GM19240 (cell line): ENCODE measurements around the gene LYPD8.
"Not testable (repeated sequence)": the region's sequence is repeated elsewhere in the genome, so short reads cannot be mapped to it uniquely, and the experiment has no call there.

Experiments
- DNase-seq: peaks from one replicate; pipeline ENCODE4 v3.0.0; 2011; ENCODE audit warnings: low spot score; ENCODE audit not compliant: insufficient read length

The LYPD8 gene

DNA sequence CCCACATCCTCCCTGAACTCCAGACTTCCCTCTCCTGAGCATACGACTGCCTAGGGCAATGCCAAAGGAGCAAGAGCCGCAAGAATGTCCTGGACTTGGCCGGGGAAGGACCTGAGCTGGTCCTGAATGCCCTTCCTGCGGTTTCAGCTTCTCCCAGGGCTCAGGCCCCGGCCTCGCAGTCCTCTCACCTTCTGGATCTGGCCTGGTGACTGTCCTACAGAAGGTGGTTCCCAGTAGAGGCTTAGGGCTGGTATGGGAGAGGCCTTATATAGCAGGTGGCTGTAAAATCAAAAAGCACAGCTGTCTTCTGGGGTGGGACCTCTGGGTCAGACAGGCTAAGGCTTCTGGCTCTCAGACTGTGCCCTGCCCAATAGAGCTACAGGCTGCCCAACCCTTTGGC is at the start of gene LYPD8:
Gene LYPD8, minus strand, starts transcription at position 243 of the 400 bp plus-strand sequence. CDS start 4,678 bp downstream, outside the sequence.
- no peak for DNase-seq

DNA sequence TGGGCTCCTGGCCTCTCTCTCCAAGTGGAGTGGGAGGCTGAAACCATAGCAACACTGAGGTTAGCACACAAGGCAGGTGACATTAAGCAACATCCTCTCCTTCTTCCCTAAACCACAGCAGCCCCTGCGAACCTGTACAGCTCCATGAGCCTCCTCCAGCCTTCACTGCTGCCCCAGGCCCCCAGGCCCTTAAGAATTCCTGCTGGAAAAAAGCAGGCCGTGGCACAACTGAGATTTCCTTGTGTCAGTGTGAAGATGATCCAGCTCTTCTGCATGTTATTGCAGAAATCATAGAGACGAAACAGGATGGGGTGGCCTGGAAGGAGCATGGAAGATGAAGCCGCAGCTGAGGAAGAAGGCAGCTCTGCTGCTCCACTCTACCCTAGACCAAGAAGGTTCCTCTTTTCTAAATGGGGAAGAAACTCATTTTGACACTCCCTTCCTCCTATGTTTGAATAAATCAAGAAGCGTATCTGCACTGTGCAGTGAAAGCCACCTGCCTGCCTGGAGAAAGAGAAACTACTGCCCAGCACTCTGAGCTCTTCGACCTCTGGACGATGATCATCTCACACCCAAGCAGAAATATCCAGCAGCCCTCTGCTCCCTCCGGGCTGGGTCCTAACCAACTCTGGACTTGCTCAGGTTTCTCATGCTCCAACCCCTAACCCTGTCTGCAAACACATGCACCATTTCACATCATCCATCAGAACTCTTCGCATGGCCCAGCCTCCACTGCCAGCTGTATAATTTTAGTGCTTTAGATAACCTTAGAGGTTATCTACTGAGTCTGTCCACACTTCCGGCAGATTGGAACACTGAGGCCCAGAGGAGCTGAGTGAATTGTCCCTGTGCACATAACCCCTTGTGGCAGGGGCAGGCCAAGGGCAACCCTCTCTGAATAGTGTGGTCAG is 49.5 kb upstream of the LYPD8 start:
- DNase-seq = peak; percentile 61

DNA sequence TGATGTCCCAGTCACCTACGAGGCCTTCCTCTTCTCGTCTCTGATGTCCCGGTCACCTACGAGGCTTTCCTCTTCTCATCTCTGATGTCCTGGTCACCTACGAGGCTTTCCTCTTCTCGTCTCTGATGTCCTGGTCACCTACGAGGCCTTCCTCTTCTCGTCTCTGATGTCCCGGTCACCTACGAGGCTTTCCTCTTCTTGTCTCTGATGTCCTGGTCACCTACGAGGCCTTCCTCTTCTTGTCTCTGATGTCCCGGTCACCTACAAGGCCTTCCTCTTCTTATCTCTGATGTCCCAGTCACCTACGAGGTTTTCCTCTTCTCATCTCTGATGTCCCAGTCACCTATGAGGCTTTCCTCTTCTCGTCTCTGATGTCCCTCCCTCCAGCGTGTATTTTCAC is 47.9 kb upstream of the LYPD8 start:
- DNase-seq = not testable (repeated sequence)

GRCh38 chr1:248802454-248802853 is 46.9 kb upstream of the LYPD8 start:
- no peak for DNase-seq

DNA sequence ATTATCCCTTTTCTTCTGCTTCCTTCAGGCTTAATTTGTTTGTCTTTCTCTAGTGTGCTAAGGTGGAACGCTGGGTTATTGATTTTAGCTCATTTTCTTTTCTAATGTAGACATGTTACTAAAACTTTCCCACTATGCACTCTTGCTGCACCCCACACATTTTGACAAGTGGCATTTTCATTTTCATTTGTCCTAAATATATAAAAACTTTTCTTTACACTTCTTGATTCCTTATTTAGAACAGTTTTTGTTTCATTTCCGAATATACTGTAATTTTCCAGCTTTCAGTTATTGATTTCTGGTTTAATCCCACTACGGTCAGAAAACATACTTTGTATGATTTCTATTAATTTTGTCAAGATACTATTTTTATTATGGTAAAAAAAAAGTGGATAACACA is 44.9 kb upstream of the LYPD8 start:
- DNase-seq = no peak

GRCh38 chr1:248798791-248799190 is 43.2 kb upstream of the LYPD8 start:
- no peak for DNase-seq

GRCh38 chr1:248794663-248795062 is 39.1 kb upstream of the LYPD8 start:
- DNase-seq = not testable (repeated sequence)

DNA sequence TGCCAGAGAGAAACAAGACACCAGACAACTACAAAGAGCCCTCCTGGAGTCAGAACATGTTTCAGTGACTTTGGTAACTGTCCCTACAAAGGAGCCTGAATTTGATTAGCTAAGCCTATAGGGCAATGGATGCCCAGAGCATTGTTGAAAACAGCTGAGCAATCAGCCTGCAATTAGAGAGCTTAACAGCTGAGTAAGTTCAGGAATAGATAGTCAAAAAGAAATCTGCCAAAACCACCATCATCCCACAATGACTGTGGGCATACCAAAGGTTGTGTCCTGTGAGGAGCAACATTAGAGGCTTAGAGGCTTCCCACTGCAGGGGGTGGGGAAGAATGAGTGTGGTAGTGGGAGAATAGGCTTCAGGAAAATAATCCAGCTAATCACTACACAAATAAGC is 38.0 kb upstream of the LYPD8 start:
- peak; percentile 11 for DNase-seq

- DNase-seq = no peak
Measured at GRCh38 chr1:248792342-248792741, 36.8 kb upstream of the LYPD8 start.

DNA sequence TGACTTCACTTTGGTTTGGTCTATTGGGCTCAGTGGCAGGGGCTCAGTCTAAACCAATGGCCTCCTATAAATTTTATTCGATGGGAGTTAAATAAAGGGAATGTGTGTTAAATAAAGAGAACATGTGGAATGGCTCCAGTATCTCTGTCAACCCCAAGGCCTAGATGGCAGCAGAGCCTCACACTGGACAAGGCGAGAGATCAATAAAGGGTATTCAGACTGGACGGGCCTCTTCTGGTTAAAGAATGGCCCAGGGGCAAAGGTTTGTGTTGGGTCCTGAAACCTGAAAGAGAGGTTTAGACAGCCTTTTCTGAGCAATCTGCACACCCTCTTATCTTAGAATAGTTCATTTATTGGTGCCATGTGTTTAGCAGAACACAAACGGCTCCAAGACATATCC is 35.5 kb upstream of the LYPD8 start:
- DNase-seq = no peak

DNA sequence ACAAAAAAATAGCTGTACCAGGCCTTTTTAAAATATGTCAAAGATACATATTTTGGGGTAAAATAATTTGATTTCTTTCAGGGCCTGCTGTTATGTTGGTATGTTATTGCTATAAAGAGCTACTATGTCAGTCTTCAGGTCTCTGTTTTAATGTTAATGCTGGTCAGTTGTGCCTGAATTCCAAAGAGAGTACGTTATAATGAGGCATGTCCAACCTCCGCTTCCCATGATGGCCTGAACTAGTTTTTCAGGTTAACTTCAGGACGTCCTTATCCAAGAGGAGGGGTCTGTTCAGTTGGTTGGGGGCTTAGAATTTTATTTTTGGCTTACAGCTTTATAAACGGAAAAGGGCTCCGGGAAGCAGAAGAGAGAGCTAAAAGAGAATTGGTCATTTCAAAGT is 34.9 kb upstream of the LYPD8 start:
- DNase-seq = no peak

- not testable (repeated sequence) for DNase-seq
Measured at GRCh38 chr1:248789337-248789736, 33.8 kb upstream of the LYPD8 start.

DNA sequence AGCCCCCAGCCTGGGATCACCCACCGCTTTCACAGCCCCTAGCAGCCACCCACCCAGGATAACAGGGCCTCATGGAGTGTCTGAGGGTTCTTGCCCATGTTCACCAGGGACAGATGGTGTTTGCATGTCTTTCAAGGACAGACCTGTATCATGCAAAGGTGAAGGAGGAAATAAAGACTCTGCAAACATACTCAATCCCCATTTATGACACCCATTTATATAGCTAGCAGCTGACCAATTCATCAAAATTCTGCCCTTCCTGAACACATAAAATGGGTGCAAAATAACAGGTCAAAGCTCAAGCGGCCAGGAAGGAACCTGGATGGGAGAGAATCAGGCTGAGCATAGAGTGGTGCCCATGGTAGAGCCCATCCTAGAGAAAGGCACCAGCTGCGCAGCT is 32.8 kb upstream of the LYPD8 start:
- DNase-seq = no peak

- DNase-seq = no peak
Measured at GRCh38 chr1:248787430-248787829, 31.9 kb upstream of the LYPD8 start.

DNA sequence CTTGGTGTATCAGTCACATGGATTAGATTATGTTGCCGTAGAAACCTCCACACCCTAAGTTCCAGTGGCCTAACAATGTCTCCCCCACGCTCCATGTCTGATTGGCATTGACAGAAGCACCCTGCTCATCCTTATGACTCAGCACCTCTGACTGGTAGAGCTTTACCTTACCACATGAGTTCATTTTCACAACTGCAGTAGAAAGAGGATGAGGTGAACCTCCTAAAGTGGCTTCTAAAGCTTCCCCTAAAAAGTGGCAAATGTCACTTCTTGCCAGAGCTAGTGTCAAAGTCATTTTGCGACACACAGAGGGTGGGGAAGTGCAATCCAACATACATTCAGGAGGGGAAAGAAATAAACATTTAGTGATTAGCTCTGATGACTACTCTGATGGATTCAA is 30.6 kb upstream of the LYPD8 start:
- DNase-seq = no peak

DNA sequence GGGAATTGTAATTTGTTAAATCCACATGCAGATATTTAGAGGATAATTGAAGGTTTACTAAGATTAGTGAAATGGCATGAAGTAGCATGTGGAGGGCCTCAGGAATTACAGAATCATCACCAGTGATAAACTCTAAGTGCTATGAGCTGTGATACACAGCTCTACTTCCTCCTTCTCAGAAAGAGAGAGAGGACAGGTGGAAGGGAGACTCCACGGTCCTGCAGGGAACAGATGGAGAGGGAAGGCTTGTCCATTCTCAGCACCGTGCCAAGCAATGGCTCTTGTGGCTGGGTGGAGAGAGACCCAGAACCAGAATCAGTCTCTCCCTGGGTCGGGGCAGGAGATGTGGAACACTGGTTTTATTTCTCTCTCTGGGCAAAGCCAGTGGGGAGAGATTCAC is 27.8 kb upstream of the LYPD8 start:
- DNase-seq = no peak

DNA sequence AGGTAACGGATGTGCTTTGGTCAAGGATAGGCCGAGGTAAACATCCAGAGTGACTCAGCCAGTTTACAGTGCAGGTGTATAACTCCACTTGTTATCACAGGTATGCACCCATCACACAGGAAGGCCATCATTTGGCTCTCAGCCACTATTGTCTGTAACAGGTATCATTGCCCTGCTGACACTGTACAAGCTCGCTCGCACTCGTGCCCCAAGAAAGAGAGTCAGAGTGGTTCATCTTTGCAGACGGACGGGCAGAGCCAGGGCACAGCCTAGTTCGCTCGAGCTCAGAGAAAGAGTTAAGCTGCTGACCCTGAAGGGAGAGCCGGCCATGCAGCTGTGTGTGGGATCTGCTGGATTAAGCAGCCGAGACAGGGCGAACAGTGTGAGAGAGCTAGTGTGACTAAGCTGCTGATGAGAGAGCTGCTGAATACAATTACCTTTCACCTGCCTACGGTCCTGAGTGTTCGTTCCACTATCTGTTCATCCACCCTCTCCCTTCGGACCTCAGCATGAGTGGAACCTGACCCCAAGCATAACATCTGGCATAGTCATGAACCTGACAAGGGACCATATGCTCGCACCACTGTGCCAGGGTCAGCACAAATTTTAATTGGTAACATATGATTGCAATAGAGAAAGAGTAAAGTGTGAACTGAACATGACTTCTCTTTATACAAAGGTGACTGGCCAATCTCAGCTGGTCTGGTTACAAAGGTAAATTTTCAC is 27.0 kb upstream of the LYPD8 start:
- DNase-seq = no peak

- DNase-seq = no peak
Measured at GRCh38 chr1:248779350-248779749, 23.8 kb upstream of the LYPD8 start.

DNA sequence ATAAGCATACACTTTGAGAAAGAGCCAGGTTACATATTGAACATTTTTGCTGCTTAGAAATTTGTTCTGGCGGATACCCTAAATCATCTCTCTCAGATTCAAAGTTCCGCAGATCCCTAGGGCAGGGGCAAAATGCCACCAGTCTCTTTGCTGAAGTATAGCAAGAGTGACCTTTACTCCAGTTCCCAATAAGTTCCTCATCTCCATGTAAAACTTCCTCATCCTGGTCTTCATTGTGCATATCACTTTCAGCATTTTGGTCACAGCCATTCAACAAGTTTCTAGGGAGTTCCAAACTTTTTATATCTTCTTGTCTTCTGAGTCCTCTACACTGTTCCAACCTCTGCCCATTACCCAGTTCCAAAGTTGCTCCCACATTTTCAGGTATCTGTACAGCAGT is 23.3 kb upstream of the LYPD8 start:
- DNase-seq = no peak

DNA sequence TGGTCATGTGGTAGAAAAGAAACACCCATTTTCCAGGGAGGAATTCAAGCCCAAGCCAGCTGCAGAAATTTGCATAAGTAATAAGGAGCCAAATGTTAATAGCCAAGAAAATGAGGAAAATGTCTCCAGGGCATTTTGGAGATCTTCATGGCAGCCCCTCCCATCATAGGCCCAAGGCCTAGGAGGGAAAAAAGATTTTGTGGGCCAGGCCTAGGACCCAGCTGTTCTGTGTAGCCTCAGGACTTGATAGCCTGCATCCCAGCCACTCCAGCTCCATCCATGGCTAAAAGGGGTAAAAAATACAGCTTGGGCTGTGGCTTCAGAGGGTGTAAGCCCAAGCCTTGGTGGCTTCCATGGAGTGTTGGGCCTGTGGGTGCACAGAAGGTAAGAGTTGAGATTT is 21.4 kb upstream of the LYPD8 start:
- no peak for DNase-seq

- no peak for DNase-seq
Measured at GRCh38 chr1:248775441-248775840, 19.9 kb upstream of the LYPD8 start.

DNA sequence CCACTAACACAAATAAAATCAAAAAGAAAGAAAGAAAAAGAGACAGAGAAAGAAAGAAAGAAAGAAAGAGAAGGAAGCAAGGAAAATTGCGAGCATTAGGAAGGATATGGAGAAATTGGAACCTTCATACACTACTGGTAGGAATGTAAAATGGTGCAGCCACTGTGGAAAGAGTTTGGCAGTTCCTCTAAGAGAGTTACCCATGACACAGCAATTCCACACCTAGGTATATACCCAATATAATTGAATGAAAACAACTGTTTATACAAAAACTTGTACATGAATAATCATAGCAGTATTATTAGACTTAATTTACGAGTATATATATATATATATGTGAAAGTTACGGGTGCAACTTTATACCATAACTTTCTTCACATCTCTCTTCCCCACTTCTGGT is 4.1 kb upstream of the LYPD8 start:
- DNase-seq = no peak

DNA sequence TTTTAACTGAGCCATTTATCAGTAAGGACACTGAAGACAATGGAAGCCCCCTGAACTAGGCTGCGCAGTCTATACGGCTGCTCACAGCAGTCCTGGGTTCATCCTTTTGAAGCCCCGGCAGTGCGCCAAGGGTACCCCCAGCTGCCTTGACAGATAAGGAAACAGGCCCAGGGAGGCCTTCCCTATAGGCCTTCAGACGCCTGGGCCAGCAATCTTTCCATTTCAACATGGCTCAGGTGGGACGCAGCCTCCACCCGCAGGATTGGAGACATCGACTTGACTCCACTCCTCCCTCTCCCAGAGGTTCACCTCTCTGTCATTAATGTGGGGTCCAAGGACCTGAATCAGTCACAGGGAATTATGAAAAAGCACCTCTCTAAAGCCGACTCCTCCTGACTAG is 2.8 kb upstream of the LYPD8 start:
- DNase-seq = no peak
